Femur (tissue), 1 donor: ENCODE measurements around the gene MUC15.

Source experiments
- DNase-seq: peaks from one replicate; pipeline ENCODE4 v3.0.0-alpha.2; 2017

The MUC15 gene

DNA sequence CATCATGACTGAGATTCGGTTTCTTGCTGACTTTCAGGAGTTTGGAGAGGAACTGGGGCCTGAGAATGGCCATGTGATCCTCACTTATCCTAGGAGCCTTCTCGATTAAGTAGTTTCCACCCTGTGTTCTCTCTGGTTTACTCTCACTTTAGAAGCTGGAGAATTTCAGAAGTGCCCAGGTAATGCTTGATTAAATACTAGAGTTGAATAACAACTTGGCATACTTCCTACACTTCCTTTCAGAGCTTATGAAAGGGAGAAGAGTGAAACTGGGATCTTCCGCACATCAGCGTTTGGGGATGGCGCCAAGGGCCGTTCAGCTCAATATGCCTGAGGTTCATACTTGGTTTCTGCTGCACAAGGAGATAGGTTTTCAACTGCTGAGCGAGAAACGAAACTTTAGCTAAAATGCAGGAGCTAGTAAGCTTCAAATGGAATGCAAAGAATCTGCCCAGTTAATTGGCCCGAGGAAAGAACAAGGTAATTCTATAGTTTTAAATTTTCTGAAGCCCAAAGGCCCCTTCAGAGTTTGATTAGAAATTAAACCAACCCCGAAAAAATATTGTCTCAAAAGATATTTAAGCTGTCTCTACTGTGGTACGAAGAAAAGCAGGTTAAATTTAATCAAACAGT is 823 bp upstream of the MUC15 start:
- no peak for DNase-seq

DNA sequence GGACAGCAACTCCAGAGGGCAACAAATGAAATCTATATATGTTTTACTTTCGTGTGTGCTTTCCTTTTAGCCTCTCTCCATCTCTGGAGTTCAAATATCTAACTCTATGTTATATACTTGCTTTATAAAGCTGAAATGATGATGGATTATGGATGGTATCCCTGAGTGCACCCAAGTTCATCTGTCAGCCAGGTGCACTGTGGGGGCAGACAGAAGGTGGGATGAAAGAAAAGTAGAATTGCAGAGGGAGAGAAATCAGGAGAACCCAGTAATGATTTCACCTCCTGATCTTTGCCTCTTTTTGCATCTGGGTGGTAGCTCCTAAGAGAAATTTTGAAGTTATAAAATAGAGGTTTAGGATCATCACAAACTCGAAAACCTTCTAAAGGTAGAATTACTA is 2.4 kb downstream of the MUC15 start:
- no peak for DNase-seq

DNA sequence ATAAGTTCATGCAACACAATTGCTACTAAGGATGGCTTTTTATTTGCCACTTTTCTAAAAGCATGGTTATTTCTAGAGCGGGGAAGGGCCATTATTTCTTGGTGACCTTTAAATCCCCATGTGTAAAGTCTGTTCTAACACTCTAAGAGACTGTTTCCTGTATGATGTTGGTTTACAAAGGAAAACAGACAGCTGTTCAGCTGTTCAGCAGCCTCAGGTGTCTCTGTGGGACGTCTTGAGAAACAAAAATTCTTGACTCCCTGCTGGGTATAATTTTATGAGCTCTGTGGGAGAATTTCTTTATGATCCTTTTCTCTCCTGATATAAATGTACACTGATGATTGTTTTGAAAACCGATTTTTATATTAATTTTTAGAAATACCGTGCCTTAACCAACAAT is 13.9 kb downstream of the MUC15 start:
- DNase-seq, result no peak

DNA sequence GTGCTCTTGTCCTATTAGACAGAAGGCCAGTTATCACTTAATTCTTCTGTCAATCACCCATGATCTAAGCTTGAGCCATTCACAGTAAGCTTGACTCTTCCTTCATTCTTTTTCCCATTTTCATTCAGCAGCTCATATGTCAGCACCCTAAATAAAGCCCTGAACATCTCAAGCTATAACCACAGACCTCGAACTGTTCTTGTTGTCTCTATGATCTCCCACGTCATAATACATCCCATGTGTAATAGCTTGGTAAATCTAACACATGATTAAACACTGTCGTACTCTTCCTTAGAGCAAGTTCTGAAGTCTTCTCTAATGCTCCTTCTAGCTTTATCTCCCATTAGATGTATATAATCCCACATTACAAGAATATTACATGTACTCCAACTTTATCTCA is 14.4 kb downstream of the MUC15 start:
- DNase-seq, result no peak

DNA sequence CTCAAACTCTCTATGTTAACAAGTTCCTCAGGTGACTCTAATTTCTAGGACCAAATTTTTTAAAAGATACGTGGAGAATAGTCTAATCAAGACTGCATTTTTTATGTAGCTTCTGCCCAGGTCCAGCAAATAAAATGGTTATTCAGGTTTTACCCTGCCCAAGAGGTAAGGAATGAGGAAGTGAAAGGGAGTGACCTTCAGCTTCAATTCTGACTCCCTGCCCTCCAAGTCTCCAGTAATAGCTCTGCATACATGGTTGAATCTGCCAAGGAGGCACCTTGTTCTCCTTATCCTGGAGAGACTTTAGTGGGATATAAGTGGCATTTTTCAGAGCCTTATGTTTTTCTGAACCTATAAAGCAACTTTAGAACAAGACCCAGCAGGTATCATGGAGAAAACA is 15.5 kb downstream of the MUC15 start:
- no peak for DNase-seq

DNA sequence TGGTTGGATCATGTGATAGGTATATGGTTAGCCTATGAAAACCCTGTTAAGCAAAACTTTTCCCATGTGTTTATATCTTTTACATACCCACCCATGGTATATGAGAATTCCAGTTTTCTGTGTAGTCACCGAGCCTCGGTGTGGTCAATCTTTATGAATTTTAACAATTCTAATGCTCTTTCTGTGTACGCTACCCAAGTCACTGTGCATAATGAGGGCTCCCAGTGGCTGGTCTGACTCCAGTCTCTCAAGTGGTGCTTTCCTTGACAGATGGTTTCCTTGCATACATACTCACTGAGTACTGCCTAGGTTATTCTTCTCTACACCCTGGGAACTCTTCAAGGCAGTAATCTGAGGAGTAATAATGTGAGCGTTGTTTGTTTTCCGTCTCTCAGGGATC is 17.6 kb downstream of the MUC15 start:
- DNase-seq, result no peak

DNA sequence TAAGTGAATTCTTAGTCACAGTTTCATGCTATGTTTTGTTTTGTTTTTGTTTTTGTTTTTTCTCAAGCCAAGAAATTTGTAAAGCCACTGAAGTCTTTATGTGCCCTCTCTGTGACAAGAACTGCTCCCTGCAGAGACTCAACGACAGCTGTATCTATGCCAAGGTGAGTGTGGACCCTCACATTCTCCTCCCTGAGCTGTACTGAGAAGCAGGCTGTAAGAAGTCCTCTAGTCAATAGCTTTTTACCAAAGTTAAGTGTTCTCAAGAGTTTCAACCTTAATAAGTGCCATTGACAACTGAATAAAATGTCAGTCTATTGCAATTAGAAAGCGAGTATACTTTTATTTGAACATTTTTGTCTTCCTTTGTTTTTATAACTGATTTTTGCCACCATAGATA is 18.9 kb downstream of the MUC15 start:
- no peak for DNase-seq

DNA sequence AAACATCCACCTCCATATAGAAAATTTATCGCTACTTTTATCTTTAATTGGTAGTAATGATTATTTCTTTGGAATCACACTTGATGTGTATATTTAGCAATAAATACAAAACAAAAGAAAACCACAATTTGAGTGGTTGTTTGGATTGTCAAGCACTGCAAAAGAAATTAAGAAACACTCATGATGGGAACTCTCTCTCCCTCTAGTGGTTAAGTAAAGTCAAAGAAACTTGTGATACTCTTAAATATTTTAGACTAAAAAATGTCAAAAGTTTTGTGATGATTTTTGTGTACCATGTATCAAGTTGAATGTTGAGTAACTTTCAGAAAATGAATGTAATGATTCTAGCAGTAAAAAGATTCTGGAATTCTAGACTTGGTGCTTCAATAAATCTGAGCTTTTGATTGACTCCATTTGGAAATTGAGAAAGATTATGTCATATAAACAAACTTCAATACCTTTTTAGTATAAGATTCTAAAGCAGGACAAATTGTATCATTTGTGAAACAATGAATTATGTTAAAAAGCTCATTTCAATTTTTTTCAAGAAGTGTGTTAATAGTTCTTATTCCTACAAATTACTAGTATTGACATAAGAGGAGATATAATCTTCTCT is 20.8 kb downstream of the MUC15 start:
- DNase-seq, result no peak

DNA sequence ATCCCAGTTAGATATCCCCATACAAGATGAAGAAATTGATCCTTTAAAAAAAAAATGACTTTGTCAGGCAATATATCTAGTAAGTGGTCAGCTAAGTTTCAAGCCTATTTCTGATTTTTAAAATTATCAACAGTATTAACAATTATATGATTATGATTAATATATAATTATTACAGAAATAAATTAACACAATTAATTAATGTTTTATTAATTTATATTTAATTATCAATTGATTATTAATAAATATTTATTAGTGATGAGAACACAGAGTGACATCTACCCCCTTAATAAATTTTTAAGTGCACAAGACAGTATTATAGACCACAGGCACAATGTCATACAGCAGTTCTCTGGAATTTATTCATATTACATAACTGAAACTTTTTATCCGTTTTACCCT is 22.0 kb downstream of the MUC15 start:
- no peak for DNase-seq

DNA sequence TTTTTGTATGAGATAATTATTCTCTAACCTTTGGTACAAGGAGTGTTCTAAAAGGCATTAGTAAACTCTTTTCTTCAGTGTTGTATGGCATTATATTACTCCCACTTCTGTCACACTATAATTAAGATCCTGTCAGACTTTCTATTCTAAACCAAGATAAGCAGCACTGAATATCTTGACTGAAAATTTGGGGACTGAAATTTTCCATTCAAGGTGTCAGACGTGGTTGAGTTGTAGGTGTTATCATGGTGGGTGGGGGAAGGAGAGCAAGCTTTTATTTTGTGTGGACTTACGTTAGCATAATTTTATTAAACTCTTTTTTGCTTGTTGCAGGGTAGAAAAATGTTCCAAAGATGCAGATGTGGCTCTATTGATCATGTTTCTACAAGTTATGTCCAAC is 22.9 kb downstream of the MUC15 start:
- DNase-seq, result no peak

DNA sequence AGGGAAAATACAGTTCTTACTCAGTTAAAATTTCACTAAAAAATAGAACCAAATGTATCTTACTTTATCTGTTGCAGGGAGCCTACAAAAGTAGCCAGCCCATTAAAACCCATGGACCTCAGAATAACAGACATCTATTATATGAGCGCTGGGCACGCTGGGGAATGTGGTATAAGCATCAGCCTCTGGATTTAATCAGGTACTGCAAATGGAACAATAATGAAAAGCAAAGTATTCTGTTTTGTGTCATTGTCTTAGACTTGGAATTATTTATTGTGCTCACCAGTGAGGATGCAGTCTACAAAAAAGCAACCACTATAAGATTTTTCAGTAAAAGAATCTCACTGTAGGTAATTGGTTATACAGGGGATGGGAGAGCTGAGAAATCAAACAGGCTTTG is 30.2 kb downstream of the MUC15 start:
- no peak for DNase-seq

DNA sequence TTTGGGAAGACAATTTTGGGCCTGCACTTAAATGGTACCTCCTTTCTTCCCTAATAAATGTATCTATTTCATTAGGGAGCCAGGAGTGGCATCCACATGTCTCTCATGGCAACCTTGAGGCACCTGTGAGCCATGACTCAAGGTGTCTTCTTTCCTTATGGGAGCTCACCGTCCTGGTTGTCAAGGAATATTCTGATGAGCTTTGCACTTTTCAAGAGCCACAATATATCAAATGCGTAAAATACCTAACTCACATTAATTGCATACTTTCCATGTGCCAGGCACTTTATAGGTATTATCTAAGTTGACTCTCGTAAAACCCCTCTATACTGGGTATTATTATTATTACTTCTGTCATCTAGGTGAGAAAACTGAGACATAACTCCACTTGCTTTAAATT is 32.5 kb downstream of the MUC15 start:
- no peak for DNase-seq

DNA sequence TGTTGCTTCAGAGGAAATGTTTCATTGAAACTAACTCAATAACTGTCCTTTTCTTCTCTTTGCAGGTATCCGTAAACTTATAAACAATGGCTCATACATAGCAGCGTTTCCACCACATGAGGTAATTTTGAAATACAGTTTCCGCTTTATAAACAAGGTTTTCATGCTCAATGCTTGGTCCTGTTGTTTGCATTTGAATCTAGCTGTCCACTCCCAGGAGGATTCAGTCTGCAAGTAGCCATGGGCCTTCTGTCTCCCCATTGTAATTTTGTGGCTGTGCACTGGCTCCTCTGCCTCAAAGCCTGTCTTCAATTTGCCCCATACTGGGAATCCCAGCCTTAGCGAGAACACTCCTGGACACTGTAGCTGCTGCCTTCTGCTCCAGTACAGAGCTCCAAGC is 34.7 kb downstream of the MUC15 start:
- no peak for DNase-seq

DNA sequence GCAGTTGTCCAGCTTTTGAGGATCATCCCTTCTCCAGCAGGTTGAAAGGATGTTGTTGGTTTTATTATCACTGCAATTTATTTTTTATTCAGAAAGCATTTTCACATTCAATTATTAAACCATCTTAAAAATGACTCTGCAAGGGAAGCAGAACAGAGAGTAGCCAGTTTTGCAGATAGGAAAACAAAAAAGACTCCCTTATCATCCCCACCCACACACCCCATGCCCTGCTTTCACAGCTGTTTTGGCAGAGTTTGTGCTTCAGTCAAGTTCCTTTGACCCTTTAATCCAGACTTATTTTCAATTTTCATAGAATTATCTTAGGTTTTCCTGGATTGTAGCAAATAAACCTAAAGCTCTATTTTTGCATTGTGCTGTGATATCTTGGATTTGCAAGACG is 44.4 kb downstream of the MUC15 start:
- DNase-seq, result no peak

DNA sequence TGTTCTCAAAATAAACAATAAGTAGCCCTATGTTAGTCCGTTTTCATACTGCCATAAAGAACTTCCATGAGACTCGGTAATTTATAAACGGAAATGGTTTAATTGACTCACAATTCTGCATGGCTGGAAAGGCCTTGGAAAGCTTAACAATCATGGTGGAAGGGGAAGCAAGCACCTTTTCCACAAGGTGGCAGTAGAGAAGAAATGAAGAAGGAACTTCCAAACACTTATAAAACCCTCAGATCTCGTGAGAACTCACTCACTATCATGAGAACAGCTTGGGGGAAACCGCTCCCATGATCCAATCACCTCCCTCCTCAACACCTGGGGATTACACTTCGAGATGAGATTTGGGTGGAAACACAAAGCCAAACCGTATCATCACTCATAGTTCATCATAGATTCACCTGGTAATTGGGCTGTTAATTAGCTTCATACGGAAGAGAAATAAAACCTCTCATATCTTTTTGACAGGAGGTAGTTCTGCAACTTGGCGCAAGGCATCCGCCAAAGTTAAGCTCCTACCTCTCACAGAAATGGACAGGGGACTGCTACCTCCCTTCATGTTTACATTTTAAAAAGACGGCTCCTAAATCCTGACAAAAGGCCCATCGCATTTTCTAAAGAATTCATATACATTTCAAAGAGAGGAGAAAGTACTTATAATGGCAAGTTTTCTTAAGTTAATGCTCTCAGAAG is 49.0 kb downstream of the MUC15 start:
- no peak for DNase-seq

DNA sequence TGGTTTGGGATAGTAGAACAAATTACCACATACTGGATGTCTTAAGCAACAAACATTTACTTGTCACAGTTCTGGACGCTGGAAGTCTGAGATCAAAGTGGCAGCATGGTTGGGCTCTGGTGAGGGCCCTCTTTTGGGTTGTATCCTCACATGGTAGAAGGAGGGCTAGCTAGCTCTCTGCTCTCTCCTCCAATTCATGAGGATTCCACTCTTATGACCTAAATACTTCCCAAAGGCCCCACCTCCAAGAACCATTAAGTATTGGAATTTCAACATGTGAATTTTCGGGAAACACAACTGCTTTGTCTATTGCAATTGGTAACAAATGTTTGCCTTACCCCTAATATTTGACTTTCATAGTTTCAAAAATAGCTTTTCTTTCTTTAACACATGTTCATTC is 52.6 kb downstream of the MUC15 start:
- DNase-seq, result no peak

DNA sequence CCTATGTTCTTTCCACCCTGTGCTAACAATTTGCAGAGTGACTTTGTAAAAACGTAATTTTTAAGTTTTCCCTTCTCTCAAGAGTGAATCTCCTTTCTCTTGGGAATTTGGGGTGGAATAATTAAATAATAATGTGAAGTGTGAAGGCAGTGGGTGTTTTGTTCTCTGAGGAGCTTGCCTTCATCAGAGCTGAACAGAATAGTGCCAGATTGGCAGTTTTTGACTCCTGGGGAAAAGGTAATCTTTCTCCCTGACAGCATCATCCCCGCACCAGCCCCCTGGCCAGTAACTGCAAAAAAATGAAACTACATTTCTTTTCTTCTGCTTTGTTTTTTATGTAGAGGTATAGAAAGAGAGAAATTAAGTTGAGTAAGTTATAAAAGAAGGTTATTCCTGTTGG is 59.9 kb downstream of the MUC15 start:
- no peak for DNase-seq

DNA sequence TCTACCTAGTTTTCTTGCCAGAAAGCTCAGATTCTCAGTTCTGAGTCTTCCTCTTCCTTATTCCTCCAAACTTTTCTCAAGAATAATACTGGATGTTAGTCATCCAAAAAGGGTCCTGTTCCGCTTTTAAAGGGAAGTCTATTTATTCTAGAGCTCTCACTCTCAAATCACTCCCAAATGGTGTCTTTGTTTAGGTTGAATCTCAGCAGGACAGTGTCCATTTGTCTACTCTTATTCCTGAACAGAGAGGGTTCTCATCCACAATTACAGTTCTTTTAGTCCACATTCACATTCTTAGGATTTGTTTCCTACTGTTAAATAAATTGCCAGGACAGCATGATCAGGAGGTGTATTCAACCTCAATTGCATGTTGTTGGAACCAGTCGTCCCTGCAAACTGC is 61.3 kb downstream of the MUC15 start:
- no peak for DNase-seq

DNA sequence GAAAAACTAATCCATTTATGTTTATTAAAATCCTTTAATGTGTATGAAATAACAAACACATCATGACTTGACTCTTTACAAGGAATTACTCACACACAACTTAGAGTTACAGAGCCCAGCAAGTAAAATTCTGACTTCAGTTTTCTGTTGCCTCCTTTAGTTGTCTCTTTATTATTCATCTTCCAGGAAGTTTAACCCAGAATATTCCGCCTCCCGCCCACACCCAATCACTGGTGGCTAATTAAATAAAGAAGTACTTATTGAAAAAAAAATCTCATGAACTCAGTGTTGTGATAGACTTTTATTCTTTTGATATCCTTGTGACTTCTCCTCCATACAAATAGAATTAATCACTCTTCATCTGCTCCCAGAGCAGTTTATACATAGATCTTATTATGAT is 61.9 kb downstream of the MUC15 start:
- no peak for DNase-seq
